Measurements from ENCODE around the gene TLE1.
"Not testable (repeated sequence)": the region's sequence is repeated elsewhere in the genome, so short reads cannot be mapped to it uniquely, and the experiment has no call there.

TLE1 gene

GRCh38 chr9:81689343-81690175 lies at the start of gene TLE1:
Gene TLE1, minus strand, starts transcription at chr9:81689547. Its CDS starts 1,307 bp downstream, at chr9:81688240.
- peak; percentile 98 for DNase-seq

- DNase-seq, result no peak
These were observed 48.6 kb upstream of the TLE1 start for GRCh38 chr9:81737871-81738507.

- not testable (repeated sequence) for DNase-seq
These were observed 41.2 kb upstream of the TLE1 start for GRCh38 chr9:81730498-81730897.

- DNase-seq, result peak; percentile 80
These were observed 39.8 kb upstream of the TLE1 start for GRCh38 chr9:81729135-81729534.

GRCh38 chr9:81724242-81724889 lies 35.0 kb upstream of the TLE1 start:
- DNase-seq, result no peak

- no peak for DNase-seq
These were observed 32.9 kb upstream of the TLE1 start for GRCh38 chr9:81722277-81722676.

GRCh38 chr9:81720450-81721086 lies 31.2 kb upstream of the TLE1 start:
- no peak for DNase-seq

GRCh38 chr9:81719972-81720371 lies 30.6 kb upstream of the TLE1 start:
- DNase-seq, result no peak

GRCh38 chr9:81718244-81718643 lies 28.9 kb upstream of the TLE1 start:
- DNase-seq, result no peak

GRCh38 chr9:81717747-81718077 lies 28.4 kb upstream of the TLE1 start:
- no peak for DNase-seq

- DNase-seq, result peak; percentile 63
These were observed 27.9 kb upstream of the TLE1 start for GRCh38 chr9:81717061-81717746.

- DNase-seq, result no peak
These were observed 27.1 kb upstream of the TLE1 start for GRCh38 chr9:81716409-81716808.

GRCh38 chr9:81705578-81705977 lies 16.2 kb upstream of the TLE1 start:
- DNase-seq, result no peak

GRCh38 chr9:81694541-81694940 lies 5.2 kb upstream of the TLE1 start:
- DNase-seq, result no peak

- DNase-seq, result no peak
These were observed 4.5 kb upstream of the TLE1 start for GRCh38 chr9:81693671-81694378.

- peak; percentile 77 for DNase-seq
These were observed 1.0 kb upstream of the TLE1 start for GRCh38 chr9:81690251-81690851.

GRCh38 chr9:81689093-81689342 lies 329 bp downstream of the TLE1 start:
- DNase-seq, result not testable (repeated sequence)

- DNase-seq, result not testable (repeated sequence)
These were observed 870 bp downstream of the TLE1 start for GRCh38 chr9:81688262-81689092.

- peak; percentile 47 for DNase-seq
These were observed 1.7 kb downstream of the TLE1 start for GRCh38 chr9:81687521-81688261.
